Astrocyte (in vitro differentiated cells and primary cell): ENCODE results near the gene ADGRG2. TPM values are rescaled to one million over a fixed set of nuclear protein-coding genes. Genes with fewer than 3 reads are reported as not detected.

Source experiments
- DNase-seq: peaks from one replicate; pipeline ENCODE4 v3.0.0-alpha.2; 2010; ENCODE audit warnings: low read depth
- FAIRE-seq: peaks from 2 replicates; lab custom pipeline; 2011; peaks lifted over from hg19 to GRCh38; lab: Jason Lieb, UNC
- H2AFZ ChIP-seq: 2 replicates; pipeline ENCODE4 v1.6.0; 2012; ENCODE audit warnings: low read depth, low read length, inconsistent platforms
- H3K27ac ChIP-seq: 2 replicates; pipeline ENCODE4 v1.5.1; 2011; ENCODE audit warnings: low read depth, low read length, inconsistent platforms
- H3K27me3 ChIP-seq: 2 replicates; pipeline ENCODE4 v1.6.0; 2011; ENCODE audit warnings: low read length, inconsistent platforms; ENCODE audit not compliant: insufficient read depth
- H3K36me3 ChIP-seq: 2 replicates; pipeline ENCODE4 v1.5.1; 2011; ENCODE audit warnings: low read length, inconsistent platforms; ENCODE audit not compliant: insufficient read depth
- H3K4me1 ChIP-seq: 2 replicates; pipeline ENCODE4 v1.5.1; 2011; ENCODE audit warnings: low read length, inconsistent platforms; ENCODE audit not compliant: insufficient read depth
- H3K4me2 ChIP-seq: 2 replicates; pipeline ENCODE4 v1.6.0; 2012; ENCODE audit warnings: low read length, inconsistent platforms
- H3K4me3 ChIP-seq: 2 replicates; pipeline ENCODE4 v1.5.1; 2011; ENCODE audit warnings: low read depth, mild to moderate bottlenecking, low read length, inconsistent platforms; ENCODE audit not compliant: insufficient read depth
- H3K79me2 ChIP-seq: 2 replicates; pipeline ENCODE4 v1.6.0; 2012; ENCODE audit warnings: mild to moderate bottlenecking, low read length, inconsistent platforms; ENCODE audit not compliant: insufficient read depth
- H3K9ac ChIP-seq: 2 replicates; pipeline ENCODE4 v1.6.0; 2012; ENCODE audit warnings: mild to moderate bottlenecking, low read length, inconsistent platforms
- H3K9me3 ChIP-seq: 2 replicates; pipeline ENCODE4 v1.5.1; 2012; ENCODE audit warnings: low read depth, mild to moderate bottlenecking, low read length, inconsistent platforms; ENCODE audit not compliant: insufficient read depth
- H4K20me1 ChIP-seq: 2 replicates; pipeline ENCODE4 v1.6.0; 2012; ENCODE audit warnings: low read length, inconsistent platforms; ENCODE audit not compliant: insufficient read depth
- H3K27ac Mint-ChIP-seq: one replicate; pipeline ENCODE4 v1.8.0; 2021; ENCODE audit warnings: mild to moderate bottlenecking, mixed read lengths; ENCODE audit not compliant: unreplicated experiment
- H3K27me3 Mint-ChIP-seq: one replicate; pipeline ENCODE4 v1.8.0; 2021; ENCODE audit warnings: low read depth, mixed read lengths; ENCODE audit not compliant: unreplicated experiment
- H3K36me3 Mint-ChIP-seq: one replicate; pipeline ENCODE4 v1.8.0; 2021; ENCODE audit warnings: low read depth, mixed read lengths; ENCODE audit not compliant: unreplicated experiment
- H3K4me1 Mint-ChIP-seq: one replicate; pipeline ENCODE4 v1.8.0; 2021; ENCODE audit warnings: low read depth, mixed read lengths; ENCODE audit not compliant: unreplicated experiment
- H3K4me3 Mint-ChIP-seq: one replicate; pipeline ENCODE4 v1.8.0; 2021; ENCODE audit warnings: mild to moderate bottlenecking, moderate library complexity, mixed read lengths; ENCODE audit not compliant: unreplicated experiment
- H3K9me3 Mint-ChIP-seq: one replicate; pipeline ENCODE4 v1.8.0; 2021; ENCODE audit warnings: mild to moderate bottlenecking, mixed read lengths; ENCODE audit not compliant: unreplicated experiment
- EZH2 ChIP-seq: IDR thresholded peaks from 2 replicates; pipeline ENCODE4 v1.6.1; 2012; ENCODE audit warnings: mild to moderate bottlenecking, low read length, inconsistent platforms; ENCODE audit not compliant: insufficient read depth
- total RNA-seq: library from RNA; stranded (reverse); gene quantifications from 2 replicates; pipeline ENCODE4 v1.2.1, GENCODE V29; 2021
- TF ChIP-seq, protein P1 (sequence below): IDR thresholded peaks from 2 replicates; pipeline ENCODE4 v1.5.1; 2011; ENCODE audit warnings: low read depth, mild to moderate bottlenecking, inconsistent platforms, low read length, moderate library complexity; ENCODE audit not compliant: insufficient read depth

The ADGRG2 gene
- total RNA-seq, 1 donor from 2014 or later = 0.09 TPM

DNA sequence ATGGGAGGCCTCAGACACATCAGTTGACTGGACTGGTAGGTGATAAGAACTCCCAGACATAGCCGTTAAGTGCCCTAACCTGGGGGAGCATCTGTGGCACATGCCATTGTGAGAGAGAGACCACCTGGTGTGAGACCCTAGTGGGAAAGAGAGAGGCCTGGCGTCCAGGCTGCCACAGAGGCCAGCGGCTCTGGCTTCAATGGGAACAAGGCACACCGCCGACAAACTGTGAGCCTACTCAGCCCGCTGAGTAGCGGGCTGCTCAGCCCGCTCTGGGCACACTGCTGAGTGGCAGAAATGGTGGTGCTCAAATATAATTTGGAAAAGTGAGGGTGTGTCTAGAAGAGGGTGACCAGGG is 172.3 kb downstream of the ADGRG2 start:
- no peaks in the 10 kb centered on the region for H3K36me3 Mint-ChIP-seq
- Histone ChIP-seq H3K36me3 (no peaks in the 10 kb centered on the region), H3K4me1 (no peaks in the 10 kb centered on the region), H3K4me3 (no peak overlapping the region), H4K20me1 (no peaks in the 10 kb centered on the region), H3K4me2 (no peak overlapping the region), H2AFZ (no peak overlapping the region), H3K9ac (no peak overlapping the region), H3K9me3 (no peaks in the 10 kb centered on the region), H3K27ac (no peak overlapping the region), H3K27me3 (no peaks in the 10 kb centered on the region), H3K79me2 (no peaks in the 10 kb centered on the region)
- no peak for DNase-seq
- FAIRE-seq = no peak
- no peak overlapping the region for H3K27ac Mint-ChIP-seq
- TF ChIP-seq, protein P1, sequence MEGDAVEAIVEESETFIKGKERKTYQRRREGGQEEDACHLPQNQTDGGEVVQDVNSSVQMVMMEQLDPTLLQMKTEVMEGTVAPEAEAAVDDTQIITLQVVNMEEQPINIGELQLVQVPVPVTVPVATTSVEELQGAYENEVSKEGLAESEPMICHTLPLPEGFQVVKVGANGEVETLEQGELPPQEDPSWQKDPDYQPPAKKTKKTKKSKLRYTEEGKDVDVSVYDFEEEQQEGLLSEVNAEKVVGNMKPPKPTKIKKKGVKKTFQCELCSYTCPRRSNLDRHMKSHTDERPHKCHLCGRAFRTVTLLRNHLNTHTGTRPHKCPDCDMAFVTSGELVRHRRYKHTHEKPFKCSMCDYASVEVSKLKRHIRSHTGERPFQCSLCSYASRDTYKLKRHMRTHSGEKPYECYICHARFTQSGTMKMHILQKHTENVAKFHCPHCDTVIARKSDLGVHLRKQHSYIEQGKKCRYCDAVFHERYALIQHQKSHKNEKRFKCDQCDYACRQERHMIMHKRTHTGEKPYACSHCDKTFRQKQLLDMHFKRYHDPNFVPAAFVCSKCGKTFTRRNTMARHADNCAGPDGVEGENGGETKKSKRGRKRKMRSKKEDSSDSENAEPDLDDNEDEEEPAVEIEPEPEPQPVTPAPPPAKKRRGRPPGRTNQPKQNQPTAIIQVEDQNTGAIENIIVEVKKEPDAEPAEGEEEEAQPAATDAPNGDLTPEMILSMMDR = no peak
- no peak for TF ChIP-seq EZH2
- peaks cover 2% of the 10 kb centered on the region for H3K9me3 Mint-ChIP-seq
- no peaks in the 10 kb centered on the region for H3K27me3 Mint-ChIP-seq
- H3K4me3 Mint-ChIP-seq = no peak overlapping the region
- peaks cover 6% of the 10 kb centered on the region for H3K4me1 Mint-ChIP-seq

DNA sequence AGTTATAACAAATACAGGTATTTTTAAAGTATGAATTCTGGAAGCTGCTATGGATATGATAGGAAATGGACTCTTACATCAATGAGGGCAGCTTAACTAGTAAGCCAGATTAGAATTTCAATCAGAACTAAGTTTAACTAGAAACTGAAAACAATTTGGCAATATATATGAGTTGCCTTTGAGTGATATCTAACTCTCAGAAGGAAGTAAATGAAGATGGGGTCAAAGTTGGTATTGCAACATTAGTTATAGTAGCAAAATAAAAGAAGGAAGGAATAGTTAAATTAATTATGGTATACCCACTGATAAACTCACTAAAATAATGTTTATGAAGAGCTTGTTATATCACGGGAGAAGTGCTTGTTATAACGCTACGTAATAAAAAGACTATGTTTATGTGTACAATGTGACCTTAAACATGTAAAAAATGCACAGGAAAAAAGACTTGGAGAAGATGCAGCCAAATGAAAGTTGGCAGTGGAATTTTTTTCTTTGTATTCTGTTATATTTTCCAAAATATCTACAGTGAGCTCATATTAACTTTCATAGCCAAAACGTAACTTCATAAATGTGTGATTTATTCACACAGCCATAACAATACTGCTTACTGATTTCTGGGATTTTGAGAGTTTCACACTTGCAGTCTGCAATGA is 172.9 kb downstream of the ADGRG2 start:
- Histone ChIP-seq H3K4me1 (no peaks in the 10 kb centered on the region), H3K9me3 (no peaks in the 10 kb centered on the region), H3K27me3 (no peaks in the 10 kb centered on the region), H3K4me3 (no peak overlapping the region), H3K79me2 (no peaks in the 10 kb centered on the region), H4K20me1 (no peaks in the 10 kb centered on the region), H3K9ac (no peak overlapping the region), H3K36me3 (no peaks in the 10 kb centered on the region), H3K27ac (no peak overlapping the region), H2AFZ (no peak overlapping the region), H3K4me2 (no peak overlapping the region)
- Mint-ChIP-seq H3K4me3 (no peak overlapping the region), H3K27me3 (no peaks in the 10 kb centered on the region), H3K27ac (no peak overlapping the region), H3K9me3 (peaks cover 2% of the 10 kb centered on the region), H3K4me1 (peaks cover 6% of the 10 kb centered on the region), H3K36me3 (no peaks in the 10 kb centered on the region)
- no peak for FAIRE-seq
- TF ChIP-seq, protein P1 = no peak
- TF ChIP-seq EZH2 = no peak
- no peak for DNase-seq

DNA sequence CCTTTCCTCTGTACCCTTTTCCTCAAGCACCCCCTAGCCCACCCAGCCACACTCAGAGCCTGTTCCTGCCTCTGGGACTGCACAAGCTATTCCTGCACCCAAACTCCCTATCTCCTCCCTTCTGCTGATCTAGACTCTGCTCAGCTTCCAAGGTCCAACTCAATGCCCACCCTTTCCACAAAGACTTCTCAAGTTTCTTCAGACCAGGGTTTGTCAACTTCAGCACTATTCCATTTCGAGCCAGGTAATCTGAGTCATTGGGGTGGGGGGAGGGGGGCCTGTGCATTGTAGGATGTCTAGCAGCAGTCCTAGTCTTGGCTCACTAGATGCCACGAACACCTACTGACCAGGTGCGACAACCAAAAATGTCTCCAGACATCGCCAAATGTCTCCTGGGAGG is 175.7 kb downstream of the ADGRG2 start:
- H3K4me3 ChIP-seq = no peak overlapping the region
- no peak overlapping the region for H3K4me3 Mint-ChIP-seq
- H4K20me1 ChIP-seq = no peaks in the 10 kb centered on the region
- H3K4me1 Mint-ChIP-seq = peaks cover 6% of the 10 kb centered on the region
- peak; percentile 77 for FAIRE-seq
- H3K36me3 ChIP-seq = no peaks in the 10 kb centered on the region
- peak overlapping the region; percentile 58 for H3K27ac Mint-ChIP-seq
- no peaks in the 10 kb centered on the region for H3K4me1 ChIP-seq
- H3K27ac ChIP-seq = no peak overlapping the region
- peaks cover 2% of the 10 kb centered on the region for H3K9me3 Mint-ChIP-seq
- H3K36me3 Mint-ChIP-seq = peaks cover 3% of the 10 kb centered on the region
- no peak overlapping the region for H3K4me2 ChIP-seq
- no peak overlapping the region for H3K9ac ChIP-seq
- H3K9me3 ChIP-seq = no peaks in the 10 kb centered on the region
- no peaks in the 10 kb centered on the region for H3K79me2 ChIP-seq
- no peak for DNase-seq
- TF ChIP-seq EZH2 = no peak
- no peaks in the 10 kb centered on the region for H3K27me3 Mint-ChIP-seq
- no peak overlapping the region for H2AFZ ChIP-seq
- H3K27me3 ChIP-seq = no peaks in the 10 kb centered on the region
